HG03575 (cell line): ENCODE results near the gene EAF2.
A peak's percentile ranks its signal among the peaks of the same experiment; 100 is the strongest.

ENCODE experiments used
- ATAC-seq: cut with Tn5 transposase; IDR thresholded peaks from one replicate; pipeline ENCODE4 v1.9.1; 2021; ENCODE audit not compliant: unreplicated experiment, insufficient number of reproducible peaks, low FRiP score; ENCODE audit errors: extremely low read depth

The EAF2 gene

GRCh38 chr3:121834671-121835464 lies at the start of gene EAF2, which contains the start of gene IQCB1:
Gene EAF2 (plus strand): TSS chr3:121835209. CDS start chr3:121835286, 77 bp downstream.
Gene IQCB1 (minus strand): TSS chr3:121835060. CDS start chr3:121828960, 6,100 bp downstream.
- ATAC-seq: peak; percentile 86

DNA sequence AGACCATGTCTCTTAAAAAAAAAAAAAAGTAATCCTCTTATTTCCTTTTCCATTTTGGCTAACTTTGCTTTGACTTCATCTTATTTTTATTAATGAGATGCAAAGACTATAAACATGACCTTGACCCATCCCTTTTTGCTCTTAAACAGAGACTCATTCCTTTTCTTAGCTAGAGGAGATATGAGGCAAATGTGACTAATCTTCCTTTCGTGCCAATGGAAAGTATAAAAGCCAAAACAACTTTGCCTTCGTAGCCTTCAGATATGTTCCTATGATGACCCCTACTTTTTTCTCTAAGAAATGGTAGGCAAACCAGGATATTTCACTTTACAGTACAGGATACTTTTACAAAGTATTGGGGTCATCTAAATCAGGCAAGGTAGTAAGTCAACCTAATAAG lies 48.5 kb upstream of the EAF2 start:
- ATAC-seq: no peak

DNA sequence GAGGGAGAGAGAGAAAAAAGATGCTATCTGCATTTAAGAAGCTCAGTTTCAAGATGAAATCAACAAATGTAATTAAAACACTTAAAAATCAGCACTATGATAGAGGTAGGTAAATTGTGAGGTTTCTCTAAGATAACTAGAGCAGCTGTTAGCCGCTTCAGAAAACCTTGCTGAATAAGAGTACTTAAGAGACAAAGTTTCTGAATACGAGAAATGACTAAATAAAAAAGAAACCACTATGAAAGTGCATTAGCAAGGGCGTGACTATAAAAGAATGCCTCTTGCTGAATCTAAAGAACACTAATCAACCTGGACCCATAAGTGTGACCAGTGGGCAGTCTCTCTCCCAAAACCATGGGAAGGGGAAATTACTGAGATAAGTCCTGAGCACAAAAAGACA lies 41.9 kb upstream of the EAF2 start:
- ATAC-seq: no peak

DNA sequence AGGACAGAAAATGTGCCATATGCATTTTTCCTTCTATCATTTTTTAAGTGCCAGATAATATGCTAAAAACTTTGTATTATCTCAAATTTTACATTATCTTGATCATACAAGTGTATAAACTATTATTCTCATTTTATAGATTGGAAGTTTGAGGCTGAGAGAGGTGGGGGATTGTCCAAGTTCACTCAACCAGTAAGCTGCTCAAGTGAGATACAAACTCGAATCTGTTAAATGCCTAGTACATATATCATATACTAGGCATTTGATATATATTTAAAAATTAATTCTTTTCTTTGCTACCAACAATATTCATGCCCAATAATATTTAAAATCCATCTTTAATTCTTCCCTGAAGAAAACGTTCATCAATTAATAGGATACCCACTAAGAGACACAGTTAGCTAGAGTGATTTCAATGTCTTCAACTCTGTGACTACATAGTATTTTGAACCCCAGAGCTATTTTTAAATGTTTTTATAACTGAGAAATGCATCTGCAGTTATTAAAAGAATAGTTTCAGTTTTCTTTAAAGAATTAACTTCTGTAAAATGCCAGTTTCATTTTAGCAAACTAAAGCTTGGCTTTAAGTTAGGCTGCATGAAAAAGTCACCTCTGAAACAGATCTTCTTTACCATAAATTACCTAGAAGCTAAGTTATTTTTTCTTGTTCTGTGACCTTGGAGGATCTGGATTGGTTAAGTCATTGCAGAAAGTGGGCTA lies 40.6 kb upstream of the EAF2 start:
- ATAC-seq: no peak

DNA sequence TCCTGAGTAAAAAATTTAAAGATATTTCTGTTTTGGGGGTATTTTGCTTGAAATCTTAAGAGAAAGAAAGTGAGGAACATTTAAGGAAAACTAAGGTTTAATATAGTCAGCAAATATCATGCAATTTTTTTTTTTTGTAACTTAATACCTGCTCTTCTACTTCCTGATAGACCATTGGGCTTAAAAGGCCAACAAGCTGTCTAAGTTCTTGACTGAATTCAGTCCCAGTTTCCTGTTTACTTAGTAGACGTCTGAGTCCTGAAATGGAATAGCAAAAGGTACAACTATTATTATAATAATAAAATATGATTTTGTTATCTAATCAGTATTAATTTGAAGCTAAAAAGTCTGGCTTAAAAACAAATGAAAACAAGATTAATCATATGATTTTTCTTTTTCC lies 38.0 kb upstream of the EAF2 start:
- ATAC-seq: no peak

DNA sequence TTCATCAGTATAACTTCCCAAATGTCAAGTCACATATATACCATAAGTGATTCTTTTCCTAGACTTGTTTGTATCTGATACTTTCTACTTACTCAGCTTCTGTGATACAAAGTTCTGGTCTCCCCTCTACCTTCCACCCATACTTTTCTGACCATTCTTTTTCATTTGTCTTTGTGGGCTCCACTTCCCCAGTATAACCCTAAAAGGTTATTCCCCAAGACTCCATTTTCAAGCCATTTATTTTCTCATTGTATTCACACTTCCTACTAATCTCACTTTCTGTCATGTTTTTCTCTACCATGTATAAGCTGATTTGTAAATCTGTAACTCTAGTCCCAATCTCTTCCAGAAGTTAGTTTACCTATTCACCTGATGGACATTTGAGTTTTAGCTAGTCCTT lies 34.1 kb upstream of the EAF2 start:
- no peak for ATAC-seq

DNA sequence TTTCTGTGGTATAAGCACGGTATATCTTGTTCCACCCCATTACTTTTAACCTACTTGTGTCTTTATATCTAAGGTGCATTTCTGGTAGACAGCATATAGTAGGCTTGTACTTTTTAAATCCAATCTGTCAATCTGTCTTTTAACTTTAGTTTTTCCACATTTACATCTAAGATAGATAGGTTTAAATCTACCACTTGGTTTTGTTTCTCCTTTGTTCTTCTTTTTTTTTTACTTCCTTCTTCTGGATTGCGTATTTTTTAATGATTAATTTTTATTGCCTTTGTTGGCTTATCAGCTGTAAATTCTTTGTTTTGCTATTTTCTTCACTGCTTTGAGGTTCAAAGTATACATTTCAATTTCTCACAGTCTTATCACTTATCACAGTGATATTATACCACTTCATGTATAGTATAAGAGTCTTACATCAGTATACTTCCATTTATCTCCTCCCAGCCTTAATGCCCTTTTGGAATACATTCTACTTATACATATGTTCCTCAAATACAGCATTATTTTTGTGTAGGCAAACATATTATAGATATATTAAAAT lies 31.2 kb upstream of the EAF2 start:
- no peak for ATAC-seq

DNA sequence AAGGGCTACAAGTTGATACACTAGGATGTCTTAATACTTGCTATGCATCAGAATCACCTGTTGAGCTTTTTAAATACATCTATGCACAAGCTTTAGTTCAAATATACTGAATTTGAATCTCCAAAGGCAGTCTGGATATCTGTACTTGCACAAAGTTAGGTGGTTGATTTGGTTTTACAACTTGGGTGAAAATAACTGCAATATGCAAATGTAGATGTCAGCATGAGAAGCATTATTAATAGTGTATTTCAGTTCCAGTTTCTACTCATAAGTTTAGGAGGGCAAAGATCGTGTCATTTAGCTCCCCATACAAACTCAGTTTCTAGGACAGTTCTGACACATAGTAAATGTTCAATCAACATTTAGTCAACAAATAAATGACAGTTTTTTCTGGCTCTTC lies 25.8 kb upstream of the EAF2 start:
- ATAC-seq: peak; percentile 94

- ATAC-seq: no peak
These were observed 17.3 kb upstream of the EAF2 start for GRCh38 chr3:121817753-121818152.

- ATAC-seq: no peak
These were observed 16.4 kb upstream of the EAF2 start for GRCh38 chr3:121818578-121818977.

- no peak for ATAC-seq
These were observed 15.8 kb upstream of the EAF2 start for GRCh38 chr3:121819236-121819635.

DNA sequence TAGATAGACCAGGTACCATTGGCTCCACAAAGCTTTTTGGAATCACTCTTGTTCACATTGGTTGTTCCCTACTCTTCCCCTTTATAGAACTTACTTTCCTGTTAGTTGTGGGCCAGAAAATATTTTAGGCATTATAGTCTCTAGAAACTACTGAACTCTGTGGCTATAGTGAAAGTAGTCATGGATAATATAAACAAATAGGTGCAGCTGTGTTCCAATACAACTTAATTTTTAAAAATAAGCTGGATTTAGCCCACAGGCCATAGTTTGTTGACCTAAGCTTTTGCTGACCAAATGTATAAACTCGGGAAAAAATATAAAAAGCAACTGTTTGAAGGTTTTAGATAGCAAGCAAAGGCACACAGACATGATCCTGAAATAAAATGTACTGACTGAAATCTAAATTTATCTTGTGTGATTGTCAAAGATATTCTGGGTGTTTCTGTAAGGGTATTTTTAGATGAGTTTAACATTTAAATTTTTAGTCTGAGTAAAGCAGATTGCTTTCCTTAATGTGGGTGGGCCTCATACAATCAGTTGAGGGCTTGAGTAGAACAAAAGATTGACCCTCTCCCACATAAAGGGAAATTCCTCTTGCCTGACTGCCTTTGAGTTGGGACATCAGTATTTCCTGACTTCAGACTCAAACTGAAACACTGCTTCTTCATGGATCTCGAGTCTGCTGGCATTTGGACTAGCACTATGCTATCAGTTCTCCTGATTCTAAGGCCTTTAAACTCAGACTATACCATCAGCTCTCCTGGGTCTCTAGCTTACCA lies 13.4 kb upstream of the EAF2 start:
- no peak for ATAC-seq

DNA sequence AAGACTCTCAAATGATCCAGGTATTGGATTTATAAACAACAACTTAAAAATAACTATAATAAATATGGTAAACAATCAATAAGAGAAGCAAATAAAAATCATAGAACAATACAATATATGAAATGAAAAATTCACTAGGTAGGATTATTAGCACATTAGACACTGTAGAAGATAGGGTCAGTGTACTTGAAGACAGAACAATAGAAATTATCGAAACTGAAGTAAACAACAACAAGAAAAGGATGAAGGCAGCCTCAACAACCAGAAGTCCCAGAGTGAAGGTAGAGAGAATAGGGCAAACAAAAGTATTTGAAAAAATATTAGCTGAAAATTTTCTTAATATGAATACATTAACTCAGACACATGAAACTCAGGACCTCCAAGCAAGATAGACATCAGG lies 12.0 kb upstream of the EAF2 start:
- no peak for ATAC-seq

DNA sequence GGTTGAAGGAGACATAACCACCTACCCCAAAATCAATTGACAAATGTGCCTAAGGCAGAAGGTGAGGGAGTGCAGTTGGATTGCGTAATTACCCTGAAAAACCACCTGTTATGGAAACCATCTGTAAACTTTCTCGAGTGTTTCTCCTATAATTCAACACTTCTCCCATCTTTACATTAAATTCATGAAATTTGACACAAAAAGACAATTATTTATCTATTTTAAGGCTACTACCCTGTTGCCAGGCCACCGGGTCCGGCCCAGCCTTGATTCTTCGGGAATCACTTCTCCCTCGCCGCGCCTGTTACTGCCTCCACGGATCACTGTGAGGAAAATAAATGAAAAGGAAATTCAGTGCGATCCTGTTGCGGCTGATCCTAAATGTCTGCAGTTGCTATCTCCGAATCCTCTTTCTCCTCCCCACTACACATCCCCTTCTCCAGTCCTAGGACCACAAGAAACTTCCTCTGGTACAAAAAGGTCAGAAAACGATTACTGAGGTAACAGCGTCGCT lies 795 bp upstream of the EAF2 start:
- ATAC-seq: no peak

DNA sequence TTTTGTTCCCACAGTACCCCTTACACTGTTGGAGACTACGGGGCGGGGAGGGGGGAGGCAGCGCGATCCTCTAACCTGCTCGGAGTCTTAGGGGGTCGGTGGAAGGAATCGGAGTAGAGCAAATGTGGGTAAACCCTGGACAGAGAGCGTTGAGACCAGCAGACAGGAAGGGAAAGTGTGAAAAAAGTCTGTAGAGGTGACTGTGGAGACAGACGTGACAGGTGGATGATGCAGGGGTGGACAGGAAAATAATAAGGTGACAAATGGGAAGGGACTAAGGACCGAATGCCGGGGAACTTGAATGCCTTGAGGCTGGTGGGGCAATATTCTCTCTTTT lies 424 bp downstream of the EAF2 start:
- ATAC-seq: peak; percentile 5

DNA sequence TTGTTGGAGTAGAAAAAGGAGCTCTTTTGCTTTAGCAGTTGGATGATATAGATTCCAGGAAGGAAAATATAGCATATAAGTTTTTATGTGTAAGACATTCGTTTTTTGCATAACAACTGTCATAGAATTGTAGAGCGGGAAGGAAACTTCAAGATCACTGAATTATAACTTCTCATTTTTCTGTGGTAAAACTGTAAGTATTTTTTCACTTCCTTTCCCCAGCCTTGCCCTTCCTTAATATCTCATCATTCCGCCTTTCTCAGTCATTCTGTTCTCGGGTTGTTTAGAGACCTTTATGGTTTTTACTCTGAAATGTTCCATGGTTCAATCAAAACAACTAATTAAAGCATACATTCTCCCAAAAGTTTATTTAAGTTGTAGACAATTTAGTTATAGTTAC lies 1.1 kb downstream of the EAF2 start:
- no peak for ATAC-seq

DNA sequence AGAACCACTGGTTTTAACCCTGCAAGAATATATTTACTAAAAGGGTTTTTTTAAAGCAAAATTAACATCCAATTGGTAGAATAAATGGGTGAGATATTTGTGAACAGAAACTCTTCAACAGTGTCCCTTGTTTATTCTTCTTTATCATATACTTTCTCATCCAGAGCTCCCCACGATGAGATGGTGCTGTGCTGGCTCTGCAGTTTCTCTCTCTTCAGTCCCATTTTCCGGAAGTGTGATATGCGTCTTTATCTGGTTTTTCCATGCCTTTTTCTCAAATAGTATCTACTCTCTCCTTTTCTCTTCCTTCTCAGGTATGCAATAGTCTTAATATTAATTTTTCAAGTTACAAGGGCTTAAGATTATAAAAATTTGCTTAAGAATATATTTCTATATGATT lies 1.5 kb downstream of the EAF2 start:
- ATAC-seq: no peak

GRCh38 chr3:121839962-121840361 lies 5.0 kb downstream of the EAF2 start:
- no peak for ATAC-seq

DNA sequence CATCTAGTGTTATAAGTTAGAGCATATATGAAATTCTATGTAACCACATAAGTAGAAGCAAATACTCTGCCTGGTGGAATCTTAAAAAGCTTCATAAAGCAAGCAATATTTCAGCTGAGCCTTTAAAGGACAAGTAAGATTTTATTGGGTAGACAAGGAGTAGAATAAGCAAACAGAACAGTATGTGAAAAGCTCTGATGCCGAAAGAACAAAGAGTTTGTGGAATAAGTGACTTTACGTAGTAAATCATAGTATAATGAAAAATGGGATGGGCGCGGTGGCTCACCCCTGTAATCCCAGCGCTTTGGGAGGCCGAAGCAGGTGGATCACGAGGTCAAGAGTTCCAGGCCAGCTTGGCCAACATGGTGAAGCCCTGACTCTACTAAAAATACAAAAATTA lies 9.9 kb downstream of the EAF2 start:
- no peak for ATAC-seq
